ENCODE data around the gene HFM1. TPM values are rescaled to one million over a fixed set of nuclear protein-coding genes. Genes with fewer than 3 reads are reported as not detected.

HFM1 gene
- total RNA-seq, 3 donors from 2014 or later = 0.48 to 4.6 (median 0.73) TPM

- Histone ChIP-seq H3K4me3 (no peak overlapping the region), H3K4me1 (no peaks in the 10 kb centered on the region), H3K9me3 (peaks cover 0 to 12% of the 10 kb centered on the region in 2 donors), H3K27me3 (no peaks in the 10 kb centered on the region), H3K27ac (no peak overlapping the region), H3K36me3 (no peaks in the 10 kb centered on the region)
- TF ChIP-seq POLR2A (IDR thresholded peaks at IDR 0.05) = no peak
- TF ChIP-seq, protein P1, sequence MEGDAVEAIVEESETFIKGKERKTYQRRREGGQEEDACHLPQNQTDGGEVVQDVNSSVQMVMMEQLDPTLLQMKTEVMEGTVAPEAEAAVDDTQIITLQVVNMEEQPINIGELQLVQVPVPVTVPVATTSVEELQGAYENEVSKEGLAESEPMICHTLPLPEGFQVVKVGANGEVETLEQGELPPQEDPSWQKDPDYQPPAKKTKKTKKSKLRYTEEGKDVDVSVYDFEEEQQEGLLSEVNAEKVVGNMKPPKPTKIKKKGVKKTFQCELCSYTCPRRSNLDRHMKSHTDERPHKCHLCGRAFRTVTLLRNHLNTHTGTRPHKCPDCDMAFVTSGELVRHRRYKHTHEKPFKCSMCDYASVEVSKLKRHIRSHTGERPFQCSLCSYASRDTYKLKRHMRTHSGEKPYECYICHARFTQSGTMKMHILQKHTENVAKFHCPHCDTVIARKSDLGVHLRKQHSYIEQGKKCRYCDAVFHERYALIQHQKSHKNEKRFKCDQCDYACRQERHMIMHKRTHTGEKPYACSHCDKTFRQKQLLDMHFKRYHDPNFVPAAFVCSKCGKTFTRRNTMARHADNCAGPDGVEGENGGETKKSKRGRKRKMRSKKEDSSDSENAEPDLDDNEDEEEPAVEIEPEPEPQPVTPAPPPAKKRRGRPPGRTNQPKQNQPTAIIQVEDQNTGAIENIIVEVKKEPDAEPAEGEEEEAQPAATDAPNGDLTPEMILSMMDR (IDR thresholded peaks at IDR 0.05) = no peak
- TF ChIP-seq POLR2AphosphoS5 (IDR thresholded peaks at IDR 0.05) = no peak
- no peak for DNase-seq (ENCODE audit: low spot score in 2 of 2)
- intact Hi-C loops (cut with DNase I; ENCODE audit: low total_unique reads) = no loop called here
Observed at GRCh38 chr1:91349524-91349923, 55.1 kb downstream of the HFM1 start.

GRCh38 chr1:91346824-91347223 lies 57.8 kb downstream of the HFM1 start:
- TF ChIP-seq POLR2AphosphoS5 (IDR thresholded peaks at IDR 0.05) (no peak), POLR2A (IDR thresholded peaks at IDR 0.05) (no peak)
- TF ChIP-seq, protein P1 (IDR thresholded peaks at IDR 0.05) = no peak
- intact Hi-C loops (cut with DNase I; ENCODE audit: low total_unique reads) = no loop called here
- Histone ChIP-seq H3K4me1 (no peaks in the 10 kb centered on the region), H3K36me3 (no peaks in the 10 kb centered on the region), H3K9me3 (no peaks in the 10 kb centered on the region), H3K27ac (no peak overlapping the region), H3K4me3 (no peak overlapping the region), H3K27me3 (no peaks in the 10 kb centered on the region)
- DNase-seq (ENCODE audit: low spot score in 2 of 2) = no peak

DNA sequence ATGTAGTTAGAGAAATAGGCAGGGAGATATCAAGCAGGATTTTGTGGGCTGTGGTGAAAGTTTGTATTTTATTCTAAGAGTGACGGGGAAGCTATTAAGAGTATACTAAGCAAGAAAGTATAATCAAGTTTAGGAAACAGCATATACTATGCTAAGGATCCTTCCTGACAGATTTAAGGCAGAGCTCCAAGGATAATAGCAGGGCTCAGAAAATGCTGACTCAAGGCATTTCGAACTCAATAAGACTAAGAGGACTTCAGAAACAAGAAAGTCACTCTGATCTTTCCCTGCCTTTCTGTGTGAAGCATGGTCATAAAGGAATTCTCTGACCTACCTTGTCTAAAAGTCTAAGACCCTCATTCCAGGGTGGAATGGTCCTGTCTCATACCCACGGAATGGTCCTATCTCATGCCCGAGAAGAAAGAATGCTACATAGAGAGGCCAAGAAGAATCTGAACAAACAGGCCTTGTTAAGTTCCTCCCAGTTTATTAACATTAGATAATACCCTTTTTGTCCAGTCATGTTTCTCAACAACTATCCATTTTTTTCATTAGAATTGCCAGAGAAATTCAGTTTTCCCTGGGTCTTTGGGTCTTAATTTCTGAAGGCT lies 59.1 kb downstream of the HFM1 start:
- no peaks in the 10 kb centered on the region for H3K4me1 ChIP-seq
- no peaks in the 10 kb centered on the region for H3K27me3 ChIP-seq
- no peaks in the 10 kb centered on the region for H3K9me3 ChIP-seq
- H3K36me3 ChIP-seq = no peaks in the 10 kb centered on the region
- H3K4me3 ChIP-seq = no peak overlapping the region
- H3K27ac ChIP-seq = no peak overlapping the region
- intact Hi-C loops (cut with DNase I; ENCODE audit: low total_unique reads) = no loop called here
- TF ChIP-seq, protein P1 (IDR thresholded peaks at IDR 0.05) = no peak
- no peak for TF ChIP-seq POLR2A (IDR thresholded peaks at IDR 0.05)
- no peak for TF ChIP-seq POLR2AphosphoS5 (IDR thresholded peaks at IDR 0.05)
- DNase-seq (ENCODE audit: low spot score in 2 of 2) = no peak

DNA sequence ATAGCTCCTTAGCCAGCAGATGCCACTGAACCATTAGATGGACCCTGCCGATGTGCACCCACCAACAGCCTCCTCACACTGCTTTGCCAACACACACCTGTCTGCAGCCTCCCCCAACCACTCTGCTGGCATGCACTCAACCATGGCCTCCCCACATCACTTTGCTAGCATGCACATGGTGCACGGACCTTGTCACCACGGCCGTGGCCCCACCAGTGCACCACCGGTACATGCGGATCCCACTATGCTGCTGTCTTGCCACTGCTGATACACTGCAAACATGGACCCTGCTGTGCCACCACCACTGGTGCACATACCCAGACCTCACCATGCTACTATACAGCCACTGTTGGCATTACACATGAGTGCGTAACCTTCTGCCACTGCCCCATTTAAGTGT lies 66.1 kb downstream of the HFM1 start:
- Histone ChIP-seq H3K27ac (no peak overlapping the region), H3K36me3 (no peaks in the 10 kb centered on the region), H3K4me3 (no peak overlapping the region), H3K9me3 (no peaks in the 10 kb centered on the region), H3K27me3 (no peaks in the 10 kb centered on the region), H3K4me1 (no peaks in the 10 kb centered on the region)
- intact Hi-C loops (cut with DNase I; ENCODE audit: low total_unique reads) = no loop called here
- TF ChIP-seq POLR2A (IDR thresholded peaks at IDR 0.05) = no peak
- no peak for DNase-seq (ENCODE audit: low spot score in 2 of 2)

DNA sequence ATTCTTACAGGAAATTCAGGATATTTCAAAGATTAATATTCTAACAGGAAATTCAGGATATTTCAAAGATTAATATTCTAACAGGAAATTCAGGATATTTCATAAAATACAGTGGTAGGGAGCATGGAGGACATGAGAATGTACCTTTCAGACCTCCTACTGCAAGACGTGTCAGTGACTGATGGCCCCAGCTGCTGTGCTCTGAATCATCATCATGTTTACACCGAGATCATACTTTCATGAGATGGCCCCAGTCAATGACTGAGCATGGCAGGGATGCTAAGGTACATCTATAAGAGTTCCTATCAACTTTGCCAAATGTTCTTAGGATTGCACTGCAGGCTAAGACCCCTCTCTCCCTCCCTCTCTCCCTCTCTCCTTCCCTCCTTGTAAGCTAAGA lies 69.0 kb downstream of the HFM1 start:
- no peak for DNase-seq (ENCODE audit: low spot score in 2 of 2)
- Histone ChIP-seq H3K27me3 (no peaks in the 10 kb centered on the region), H3K9me3 (peaks cover 0 to 16% of the 10 kb centered on the region in 2 donors), H3K4me3 (no peak overlapping the region), H3K4me1 (no peaks in the 10 kb centered on the region), H3K36me3 (no peaks in the 10 kb centered on the region), H3K27ac (no peak overlapping the region)
- intact Hi-C loops (cut with DNase I; ENCODE audit: low total_unique reads) = no loop called here
- TF ChIP-seq POLR2A (IDR thresholded peaks at IDR 0.05) = no peak
- TF ChIP-seq, protein P1 (IDR thresholded peaks at IDR 0.05) = no peak

DNA sequence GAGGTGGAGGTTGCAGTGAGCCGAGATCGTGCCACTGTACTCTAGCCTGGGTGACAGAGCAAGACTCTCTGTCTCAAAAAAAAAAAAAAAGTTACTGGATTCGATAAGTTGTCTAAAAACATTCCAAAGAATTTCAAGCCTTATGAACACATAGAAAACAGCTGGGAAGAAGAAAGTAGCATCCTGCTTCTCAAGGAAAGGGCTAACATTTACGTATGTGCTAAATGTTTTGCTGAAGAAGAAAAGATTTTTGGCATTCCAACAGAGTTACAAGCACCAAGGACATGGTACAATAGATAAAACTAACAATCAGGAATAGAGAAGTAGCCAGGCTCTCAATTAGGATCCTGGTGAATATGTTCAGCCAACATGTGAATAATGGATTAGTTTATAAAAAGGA lies 69.8 kb downstream of the HFM1 start:
- no peak overlapping the region for H3K27ac ChIP-seq
- TF ChIP-seq, protein P1 (IDR thresholded peaks at IDR 0.05) = no peak
- TF ChIP-seq POLR2A (IDR thresholded peaks at IDR 0.05) (no peak), POLR2AphosphoS5 (IDR thresholded peaks at IDR 0.05) (no peak)
- no peak for DNase-seq (ENCODE audit: low spot score in 2 of 2)
- H3K9me3 ChIP-seq = peaks cover 0 to 21% of the 10 kb centered on the region in 2 donors
- no peak overlapping the region for H3K4me3 ChIP-seq
- no peaks in the 10 kb centered on the region for H3K36me3 ChIP-seq
- intact Hi-C loops (cut with DNase I; ENCODE audit: low total_unique reads) = no loop called here
- H3K27me3 ChIP-seq = no peaks in the 10 kb centered on the region
- H3K4me1 ChIP-seq = no peaks in the 10 kb centered on the region

Measured in breast epithelium (tissue), 4 donors.